Liver (tissue), 3 donors: ENCODE data around the gene MAPKAPK3.

Experiments used
- ATF3 ChIP-seq: IDR thresholded peaks from 2 replicates; pipeline ENCODE4 v1.6.1; 2016; ENCODE audit warnings: antibody characterized with exemption
- CTCF ChIP-seq: fragments of 150-350 bp; IDR thresholded peaks from 2 replicates; pipeline ENCODE4 v1.5.1; 2017; ENCODE audit warnings: improper control_type of control experiment, low read depth, low read length; ENCODE audit not compliant: missing input control
- GABPA ChIP-seq, 2 donors: IDR thresholded peaks in 1 of 2; conservative IDR thresholded peaks in 1 of 2; 2 replicates each; pipeline ENCODE4 v1.6.1; 2016; ENCODE audit warnings: antibody characterized with exemption in 2 of 2, mild to moderate bottlenecking in 1 of 2, moderate library complexity in 1 of 2
- JUND ChIP-seq, 2 donors: IDR thresholded peaks; 2 replicates each; pipeline ENCODE4 v1.6.1; 2016; ENCODE audit warnings: antibody characterized with exemption in 2 of 2
- MAX ChIP-seq: IDR thresholded peaks from 2 replicates; pipeline ENCODE4 v1.6.1; 2016; ENCODE audit warnings: antibody characterized with exemption
- NR2F2 ChIP-seq: IDR thresholded peaks from 2 replicates; pipeline ENCODE4 v1.6.1; 2016; ENCODE audit warnings: antibody characterized with exemption
- RAD21 ChIP-seq, 2 donors: IDR thresholded peaks; 2 replicates each; pipeline ENCODE4 v1.6.1; 2016; ENCODE audit warnings: antibody characterized with exemption in 2 of 2, mild to moderate bottlenecking in 2 of 2
- REST ChIP-seq: IDR thresholded peaks from 2 replicates; pipeline ENCODE4 v1.6.1; 2016; ENCODE audit warnings: antibody characterized with exemption, mild to moderate bottlenecking
- RXRA ChIP-seq, 2 donors: IDR thresholded peaks; 2 replicates each; pipeline ENCODE4 v1.6.1; 2017 to 2018; ENCODE audit warnings: antibody characterized with exemption in 2 of 2, mild to moderate bottlenecking in 1 of 2
- SP1 ChIP-seq: IDR thresholded peaks from 2 replicates; pipeline ENCODE4 v1.6.1; 2018; ENCODE audit warnings: antibody characterized with exemption, mild to moderate bottlenecking
- TAF1 ChIP-seq: conservative IDR thresholded peaks from 2 replicates; pipeline ENCODE4 v1.6.1; 2016; ENCODE audit warnings: antibody characterized with exemption, mild to moderate bottlenecking
- YY1 ChIP-seq: IDR thresholded peaks from 2 replicates; pipeline ENCODE4 v1.6.1; 2016; ENCODE audit warnings: antibody characterized with exemption, mild to moderate bottlenecking
- ZBTB33 ChIP-seq: IDR thresholded peaks from 2 replicates; pipeline ENCODE4 v1.6.1; 2016; ENCODE audit warnings: antibody characterized with exemption
- donor health status: healthy.
- donor health status: healthy.

- TF ChIP-seq CTCF (no peak), REST (no peak), RAD21 (IDR thresholded peaks at IDR 0.05) (no peak), JUND (IDR thresholded peaks at IDR 0.05) (no peak), YY1 (no peak), GABPA (IDR thresholded peaks at IDR 0.05 in 1 of 2, conservative IDR thresholded peaks at IDR 0.05 in 1 of 2) (no peak), MAX (no peak), SP1 (no peak), TAF1 (no peak), ZBTB33 (no peak), RXRA (IDR thresholded peaks at IDR 0.05) (no peak), ATF3 (no peak), NR2F2 (no peak)
Observed at GRCh38 chr3:50689558-50689957, 72.6 kb downstream of the MAPKAPK3 start.
